Right kidney (tissue), 1 donor: Measurements from ENCODE around the gene RFX2.

ENCODE experiments used
- DNase-seq: peaks from one replicate; pipeline ENCODE4 v3.0.0-alpha.2; 2016

RFX2 gene

GRCh38 chr19:6060600-6061375 lies 49.5 kb downstream of the RFX2 start:
- DNase-seq: no peak

GRCh38 chr19:6059988-6060599 lies 50.2 kb downstream of the RFX2 start:
- DNase-seq: no peak

- DNase-seq: no peak
Observed at GRCh38 chr19:6059396-6059947, 50.8 kb downstream of the RFX2 start.

- no peak for DNase-seq
Observed at GRCh38 chr19:6058518-6059201, 51.6 kb downstream of the RFX2 start.

GRCh38 chr19:6057651-6058517 lies 52.4 kb downstream of the RFX2 start:
- DNase-seq: no peak

GRCh38 chr19:6056801-6057650 lies 53.3 kb downstream of the RFX2 start:
- DNase-seq: no peak

- DNase-seq: no peak
Observed at GRCh38 chr19:6056282-6056741, 54.0 kb downstream of the RFX2 start.

GRCh38 chr19:6055013-6055795 lies 55.1 kb downstream of the RFX2 start:
- DNase-seq: no peak

- DNase-seq: peak; percentile 51
Observed at GRCh38 chr19:6048793-6049405, 61.4 kb downstream of the RFX2 start.

- no peak for DNase-seq
Observed at GRCh38 chr19:6048348-6048747, 62.0 kb downstream of the RFX2 start.

- no peak for DNase-seq
Observed at GRCh38 chr19:6047741-6048251, 62.5 kb downstream of the RFX2 start.

GRCh38 chr19:6047256-6047655 lies 63.0 kb downstream of the RFX2 start:
- DNase-seq: no peak

GRCh38 chr19:6045108-6045507 lies 65.2 kb downstream of the RFX2 start:
- no peak for DNase-seq

GRCh38 chr19:6044056-6044805 lies 66.1 kb downstream of the RFX2 start:
- no peak for DNase-seq

- DNase-seq: no peak
Observed at GRCh38 chr19:6042776-6043726, 67.2 kb downstream of the RFX2 start.

- DNase-seq: no peak
Observed at GRCh38 chr19:6041991-6042481, 68.3 kb downstream of the RFX2 start.

GRCh38 chr19:6041071-6041470 lies 69.2 kb downstream of the RFX2 start:
- no peak for DNase-seq
